Airway epithelial cell (primary cell): Measurements from ENCODE around the gene SPINK6. TPM values are rescaled to one million over a fixed set of nuclear protein-coding genes. Genes with fewer than 3 reads are reported as not detected.

Experiments
- total RNA-seq: library from RNA; depleted of rRNA; stranded (reverse); fragments of >200 nt; gene quantifications from 2 replicates; pipeline ENCODE4 v1.2.3, GENCODE V29; 2015

Gene SPINK6, protein sequence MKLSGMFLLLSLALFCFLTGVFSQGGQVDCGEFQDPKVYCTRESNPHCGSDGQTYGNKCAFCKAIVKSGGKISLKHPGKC
- total RNA-seq, result 5.9 and 10.8 TPM in 2 replicates

DNA sequence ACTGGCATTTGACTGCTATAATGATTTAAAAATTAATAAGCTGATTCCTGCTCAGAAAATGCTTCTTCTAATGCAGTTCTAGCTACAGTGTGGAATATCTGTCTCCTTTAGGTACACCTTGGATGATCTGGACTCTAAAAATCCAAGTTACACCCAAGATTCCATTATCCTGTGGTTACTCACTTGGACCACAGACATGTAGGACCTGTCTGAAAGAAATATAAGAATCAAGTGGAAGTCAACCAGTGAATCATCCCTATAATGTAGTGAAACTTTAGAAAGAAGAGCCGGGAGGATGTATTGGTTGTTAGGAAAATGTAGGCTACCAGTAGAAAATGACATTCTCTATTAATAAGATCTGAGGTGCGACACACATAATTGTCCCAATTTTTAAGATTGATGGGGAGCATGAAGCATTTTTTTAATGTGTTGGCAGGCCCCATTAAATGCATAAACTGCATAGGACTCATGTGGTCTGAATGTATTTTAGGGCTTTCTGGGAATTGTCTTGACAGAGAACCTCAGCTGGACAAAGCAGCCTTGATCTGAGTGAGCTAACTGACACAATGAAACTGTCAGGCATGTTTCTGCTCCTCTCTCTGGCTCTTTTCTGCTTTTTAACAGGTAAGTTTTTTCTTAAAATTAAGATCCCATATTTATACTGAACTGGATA, at the start of gene SPINK6:
Gene SPINK6, plus strand, starts transcription at position 512 of the 673 bp plus-strand sequence. Its CDS starts 55 bp downstream, at position 567.

DNA sequence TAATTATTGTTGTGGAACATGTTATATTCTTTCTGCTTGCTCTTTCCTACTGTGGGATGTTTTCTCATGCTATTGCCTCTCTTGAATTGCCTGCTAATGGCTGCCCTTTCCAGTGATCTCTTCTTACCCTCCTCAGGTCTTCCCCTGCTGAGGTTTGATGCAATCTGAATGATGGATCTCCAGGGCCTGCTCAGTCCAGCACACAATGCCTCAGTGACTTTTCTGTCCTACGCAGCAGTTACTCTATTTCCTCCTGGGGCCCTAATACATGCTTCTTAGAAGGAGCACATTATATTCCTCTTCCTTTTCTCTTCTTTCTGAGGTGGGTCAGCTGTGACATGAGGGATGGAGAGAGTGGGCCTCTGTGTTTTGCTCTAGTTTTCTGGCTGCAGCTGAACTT, 34.6 kb upstream of the SPINK6 start, which contains the start of gene SPINK14:
Gene SPINK14, plus strand, starts transcription at position 301 of the 400 bp plus-strand sequence. CDS start 1,187 bp downstream, outside the sequence.

DNA sequence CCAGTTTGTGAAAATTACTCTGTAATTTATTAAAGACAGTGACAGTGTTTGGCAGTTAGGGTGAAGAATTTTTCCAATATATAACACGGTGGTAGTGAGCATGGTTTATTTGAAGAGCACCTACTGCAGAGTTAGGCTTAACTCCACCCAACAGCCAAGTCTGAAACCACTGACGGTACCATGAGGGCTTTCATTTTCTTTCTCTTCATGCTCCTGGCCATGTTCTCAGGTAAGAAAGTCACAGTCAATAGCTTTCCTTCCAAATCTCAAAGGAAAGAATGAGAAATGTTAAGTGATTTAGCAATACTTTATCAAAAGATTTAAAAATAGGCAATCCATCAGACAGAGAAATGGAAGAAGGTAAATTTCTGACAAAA, 35.6 kb downstream of the SPINK6 start, which contains the start of gene MARCOL:
Gene MARCOL, plus strand, starts transcription at position 108 of the 377 bp plus-strand sequence. Its CDS starts 73 bp downstream, at position 181.

Other genes with a start within 250 kb of the SPINK6 start
- 62.8 and 78.0 TPM in 2 replicates for gene SPINK5, start 139.1 kb upstream of the SPINK6 start, total RNA-seq
- gene SPINK14, start 34.5 kb upstream of the SPINK6 start, total RNA-seq, result not detected in 2 replicates
- not detected in 2 replicates for gene MARCOL, start 35.5 kb downstream of the SPINK6 start, total RNA-seq
- gene SPINK13, start 65.8 kb downstream of the SPINK6 start, total RNA-seq, result not detected in 2 replicates
- 4.2 and 14.1 TPM in 2 replicates for gene SPINK7, start 109.4 kb downstream of the SPINK6 start, total RNA-seq
- not detected in 2 replicates for gene SPINK9, start 132.5 kb downstream of the SPINK6 start, total RNA-seq
- gene FBXO38, start 180.9 kb downstream of the SPINK6 start, total RNA-seq, result 19.7 and 20.8 TPM in 2 replicates